Measurements from ENCODE around the gene CYP11A1.

GRCh38 chr15:74314795-74315438, 52.5 kb downstream of the CYP11A1 start:
- TF ChIP-seq, protein P1, sequence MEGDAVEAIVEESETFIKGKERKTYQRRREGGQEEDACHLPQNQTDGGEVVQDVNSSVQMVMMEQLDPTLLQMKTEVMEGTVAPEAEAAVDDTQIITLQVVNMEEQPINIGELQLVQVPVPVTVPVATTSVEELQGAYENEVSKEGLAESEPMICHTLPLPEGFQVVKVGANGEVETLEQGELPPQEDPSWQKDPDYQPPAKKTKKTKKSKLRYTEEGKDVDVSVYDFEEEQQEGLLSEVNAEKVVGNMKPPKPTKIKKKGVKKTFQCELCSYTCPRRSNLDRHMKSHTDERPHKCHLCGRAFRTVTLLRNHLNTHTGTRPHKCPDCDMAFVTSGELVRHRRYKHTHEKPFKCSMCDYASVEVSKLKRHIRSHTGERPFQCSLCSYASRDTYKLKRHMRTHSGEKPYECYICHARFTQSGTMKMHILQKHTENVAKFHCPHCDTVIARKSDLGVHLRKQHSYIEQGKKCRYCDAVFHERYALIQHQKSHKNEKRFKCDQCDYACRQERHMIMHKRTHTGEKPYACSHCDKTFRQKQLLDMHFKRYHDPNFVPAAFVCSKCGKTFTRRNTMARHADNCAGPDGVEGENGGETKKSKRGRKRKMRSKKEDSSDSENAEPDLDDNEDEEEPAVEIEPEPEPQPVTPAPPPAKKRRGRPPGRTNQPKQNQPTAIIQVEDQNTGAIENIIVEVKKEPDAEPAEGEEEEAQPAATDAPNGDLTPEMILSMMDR (IDR thresholded peaks at IDR 0.05), result no peak
- TF ChIP-seq POLR2A (IDR thresholded peaks at IDR 0.05), result no peak

All from esophagus squamous epithelium (tissue), 4 donors.